ENCODE measurements around the gene FBXL3. TPM values are rescaled to one million over a fixed set of nuclear protein-coding genes. Genes with fewer than 3 reads are reported as not detected.
"Not testable (repeated sequence)": the region's sequence is repeated elsewhere in the genome, so short reads cannot be mapped to it uniquely, and the experiment has no call there.

The FBXL3 gene
- total RNA-seq, 5 donors from 2014 or later (not counting 1 experiment from before 2014, with no cell fraction given) = 58.6 to 89.1 (median 80.0) TPM

DNA sequence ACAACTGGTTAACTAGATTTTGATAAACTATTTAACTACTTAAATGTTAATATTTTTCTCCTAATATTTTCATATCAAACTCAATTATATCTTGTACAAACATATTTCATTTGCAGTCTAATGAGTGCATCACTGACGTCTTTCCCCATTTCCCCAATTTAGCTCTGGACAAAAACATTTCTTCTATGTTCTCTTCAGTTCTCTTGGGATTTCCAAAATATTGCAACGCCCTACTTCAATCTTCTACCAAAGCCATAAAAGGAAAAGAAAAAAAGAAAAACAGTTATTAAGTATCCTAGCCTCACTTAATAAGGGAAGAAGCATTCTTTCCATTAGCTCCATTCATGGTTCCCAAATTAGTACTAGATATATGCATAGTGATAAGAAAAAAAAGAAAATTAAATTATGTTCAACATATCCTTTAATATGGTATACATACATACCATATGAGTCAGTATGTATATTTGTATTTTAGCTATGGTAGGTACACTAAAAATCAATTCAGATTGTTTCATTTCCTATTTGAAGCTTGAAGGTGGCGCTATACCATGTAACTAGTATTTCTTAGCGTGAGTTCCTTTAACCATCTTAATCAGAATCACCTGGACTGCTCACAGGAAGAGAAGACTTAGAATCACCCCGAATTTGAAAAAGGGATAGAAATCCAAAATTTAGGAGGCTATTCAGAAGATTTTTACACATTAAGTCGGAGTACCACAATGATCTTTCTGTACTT is 9.9 kb downstream of the FBXL3 start:
- Histone ChIP-seq H3K27me3 (replicated peaks in 1 of 2; ENCODE audit: control insufficient read depth in 2 of 2, extremely low read depth in 1 of 2, insufficient read depth in 2 of 2, low read length in 1 of 2) (no peaks in the 10 kb centered on the region), H3K4me1 (ENCODE audit: control insufficient read depth in 1 of 2, extremely low read depth in 1 of 2, insufficient read depth in 2 of 2, low read length in 2 of 2) (peaks cover under 1 to 12% of the 10 kb centered on the region in 2 experiments), H3K9me3 (no peaks in the 10 kb centered on the region), H3K27ac (ENCODE audit: low read length) (no peak overlapping the region), H3K36me3 (ENCODE audit: control insufficient read depth in 2 of 2, extremely low read depth in 1 of 2, insufficient read depth in 1 of 2, low read length in 1 of 2) (peaks cover 3 to 67% of the 10 kb centered on the region in 2 donors), H3K4me3 (ENCODE audit: control insufficient read depth in 1 of 2, extremely low read depth in 1 of 2, low read length in 1 of 2) (no peak overlapping the region)
- no peak overlapping the region for H3K4me3 Mint-ChIP-seq
- ChIA-PET POLR2A (interaction anchor here in 1 of 2 donors (0.5 to 2.9 kb wide), 2 partner anchors 24 to 731 kb away, joined by 6 to 11 read pairs; no protein-coding TSS in a partner anchor), CTCF (interaction anchor here (0.6 to 2.0 kb wide), 11 partner anchors 9 to 462 kb away, joined by 3 to 8 read pairs (median 3); partner anchors contain the start of gene FBXL3 (in 1 of the 2))
- ATAC-seq (replicated peaks in 1 of 4) (no peak), DNase-seq (no peak)
- peaks cover 70 to 77% (median 72%) of the 10 kb centered on the region in 3 donors for H3K4me1 Mint-ChIP-seq
- peaks cover 57% of the 10 kb centered on the region for H3K36me3 Mint-ChIP-seq
- H3K9me3 Mint-ChIP-seq = no peaks in the 10 kb centered on the region
- WGBS (ENCODE audit: insufficient coverage) = no CpG with 5 or more reads among the region's 6 CpGs
- H3K27me3 Mint-ChIP-seq = no peaks in the 10 kb centered on the region
- peak overlapping the region; percentile 53 to 77 for H3K27ac Mint-ChIP-seq

- H3K4me3 ChIP-seq (ENCODE audit: control insufficient read depth in 1 of 2, extremely low read depth in 1 of 2, low read length in 1 of 2) = no peak overlapping the region
- Mint-ChIP-seq H3K27me3 (no peaks in the 10 kb centered on the region), H3K9me3 (no peaks in the 10 kb centered on the region), H3K4me1 (peaks cover 65 to 74% (median 66%) of the 10 kb centered on the region in 3 donors), H3K27ac (peak overlapping the region in 1 of 2 donors; percentile 11), H3K36me3 (peaks cover 58% of the 10 kb centered on the region), H3K4me3 (no peak overlapping the region)
- H3K4me1 ChIP-seq (ENCODE audit: control insufficient read depth in 1 of 2, extremely low read depth in 1 of 2, insufficient read depth in 2 of 2, low read length in 2 of 2) = peaks cover 0 to 5% of the 10 kb centered on the region in 2 experiments
- ATAC-seq (replicated peaks in 1 of 4) (no peak), DNase-seq (no peak)
- no peaks in the 10 kb centered on the region for H3K27me3 ChIP-seq (replicated peaks in 1 of 2; ENCODE audit: control insufficient read depth in 2 of 2, extremely low read depth in 1 of 2, insufficient read depth in 2 of 2, low read length in 1 of 2)
- ChIA-PET CTCF (interaction anchor here (0.6 to 2.0 kb wide), 8 partner anchors 9 to 190 kb away, joined by 3 to 8 read pairs (median 4); partner anchors contain the start of gene FBXL3 (in 1 of the 2)), POLR2A (interaction anchor here in 1 of 2 donors (0.5 to 2.9 kb wide), 4 partner anchors 10 to 732 kb away, joined by 3 to 11 read pairs (median 6); no protein-coding TSS in a partner anchor)
- H3K27ac ChIP-seq (ENCODE audit: low read length) = no peak overlapping the region
- no peaks in the 10 kb centered on the region for H3K9me3 ChIP-seq
- peaks cover 6 to 70% of the 10 kb centered on the region in 2 donors for H3K36me3 ChIP-seq (ENCODE audit: control insufficient read depth in 2 of 2, extremely low read depth in 1 of 2, insufficient read depth in 1 of 2, low read length in 1 of 2)
- no CpG with 5 or more reads among the region's 3 CpGs for WGBS (ENCODE audit: insufficient coverage)
These were observed 10.6 kb downstream of the FBXL3 start for GRCh38 chr13:77016251-77016812.

DNA sequence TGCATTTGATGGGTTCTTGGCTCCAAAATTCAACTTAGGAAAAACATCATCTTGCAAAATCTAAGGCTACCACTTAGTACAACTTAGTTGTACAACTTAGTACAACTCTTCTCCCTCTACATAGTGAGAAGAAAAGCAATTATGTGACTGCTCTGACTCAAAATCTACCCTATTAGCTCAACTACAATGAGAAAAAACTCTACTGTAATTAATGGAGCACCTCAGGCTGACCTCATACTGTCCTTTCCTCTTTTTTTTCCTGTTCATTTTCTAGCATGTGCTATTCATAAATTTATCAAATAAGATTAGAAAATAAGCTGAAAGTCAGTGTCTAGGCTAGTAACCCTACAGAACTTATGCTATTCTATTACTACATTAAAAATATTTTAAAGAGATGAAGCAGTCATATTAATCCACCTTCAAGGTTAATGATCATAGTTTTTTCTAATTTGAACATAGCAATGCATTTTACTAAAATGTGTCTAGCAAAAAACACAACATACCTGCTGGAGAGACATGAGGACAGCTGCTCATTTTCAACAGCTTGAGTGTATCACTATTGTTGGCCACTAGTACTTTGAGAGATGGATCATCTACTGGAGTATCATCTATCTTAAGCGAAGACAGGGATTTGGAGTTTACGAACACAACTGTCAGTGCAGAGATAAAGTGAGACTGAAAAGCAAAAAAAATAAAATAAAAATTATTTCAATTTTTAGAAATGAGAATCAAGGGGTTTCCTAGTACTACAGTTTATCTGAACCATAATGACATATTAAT is 11.9 kb downstream of the FBXL3 start:
- Histone ChIP-seq H3K4me1 (ENCODE audit: control insufficient read depth in 1 of 2, extremely low read depth in 1 of 2, insufficient read depth in 2 of 2, low read length in 2 of 2) (peaks cover 0 to 2% of the 10 kb centered on the region in 2 experiments), H3K27me3 (replicated peaks in 1 of 2; ENCODE audit: control insufficient read depth in 2 of 2, extremely low read depth in 1 of 2, insufficient read depth in 2 of 2, low read length in 1 of 2) (no peaks in the 10 kb centered on the region), H3K4me3 (ENCODE audit: control insufficient read depth in 1 of 2, extremely low read depth in 1 of 2, low read length in 1 of 2) (no peak overlapping the region), H3K36me3 (ENCODE audit: control insufficient read depth in 2 of 2, extremely low read depth in 1 of 2, insufficient read depth in 1 of 2, low read length in 1 of 2) (peaks cover 9 to 77% of the 10 kb centered on the region in 2 donors), H3K9me3 (no peaks in the 10 kb centered on the region), H3K27ac (ENCODE audit: low read length) (no peak overlapping the region)
- WGBS (ENCODE audit: insufficient coverage) = no CpG with 5 or more reads among the region's 2 CpGs
- CTCF ChIA-PET = interaction anchor here (0.6 to 1.4 kb wide), 4 partner anchors 11 to 463 kb away, joined by 4 to 6 read pairs (median 6); partner anchors contain the start of gene FBXL3 (in 1 of the 2)
- H3K27ac Mint-ChIP-seq = peak overlapping the region in 1 of 2 donors; percentile 12
- H3K4me3 Mint-ChIP-seq = no peak overlapping the region
- no peaks in the 10 kb centered on the region for H3K27me3 Mint-ChIP-seq
- ATAC-seq (replicated peaks in 1 of 4) = no peak
- DNase-seq = no peak
- H3K9me3 Mint-ChIP-seq = no peaks in the 10 kb centered on the region
- peaks cover 55 to 65% (median 58%) of the 10 kb centered on the region in 3 donors for H3K4me1 Mint-ChIP-seq
- POLR2A ChIA-PET = interaction anchor here (1.0 to 1.1 kb wide), 4 partner anchors 8 to 15 kb away, joined by 3 to 4 read pairs (median 4); partner anchors contain the start of gene FBXL3 (in 1 of the 2)
- H3K36me3 Mint-ChIP-seq = peaks cover 63% of the 10 kb centered on the region

- Mint-ChIP-seq H3K9me3 (no peaks in the 10 kb centered on the region), H3K4me1 (peaks cover 53 to 63% (median 59%) of the 10 kb centered on the region in 3 donors), H3K4me3 (no peak overlapping the region), H3K36me3 (peaks cover 69% of the 10 kb centered on the region), H3K27ac (peak overlapping the region in 1 of 2 donors; percentile 54), H3K27me3 (no peaks in the 10 kb centered on the region)
- H3K9me3 ChIP-seq = no peaks in the 10 kb centered on the region
- no peaks in the 10 kb centered on the region for H3K27me3 ChIP-seq (replicated peaks in 1 of 2; ENCODE audit: control insufficient read depth in 2 of 2, extremely low read depth in 1 of 2, insufficient read depth in 2 of 2, low read length in 1 of 2)
- POLR2A ChIA-PET = interaction anchor here (0.7 to 1.1 kb wide), 4 partner anchors 7 to 21 kb away, joined by 3 to 4 read pairs (median 3); partner anchors contain the start of gene FBXL3 (in 1 of the 2)
- WGBS (ENCODE audit: insufficient coverage) = no CpG with 5 or more reads among the region's 2 CpGs
- H3K27ac ChIP-seq (ENCODE audit: low read length) = no peak overlapping the region
- CTCF ChIA-PET = interaction anchor here (0.6 to 1.4 kb wide), 5 partner anchors 8 to 464 kb away, joined by 3 to 6 read pairs (median 6); no protein-coding TSS in a partner anchor
- H3K36me3 ChIP-seq (ENCODE audit: control insufficient read depth in 2 of 2, extremely low read depth in 1 of 2, insufficient read depth in 1 of 2, low read length in 1 of 2) = peaks cover 9 to 84% of the 10 kb centered on the region in 2 donors
- ATAC-seq (replicated peaks in 1 of 4) (no peak), DNase-seq (no peak)
- peaks cover 0 to 2% of the 10 kb centered on the region in 2 experiments for H3K4me1 ChIP-seq (ENCODE audit: control insufficient read depth in 1 of 2, extremely low read depth in 1 of 2, insufficient read depth in 2 of 2, low read length in 2 of 2)
- H3K4me3 ChIP-seq (ENCODE audit: control insufficient read depth in 1 of 2, extremely low read depth in 1 of 2, low read length in 1 of 2) = no peak overlapping the region
These were observed 13.0 kb downstream of the FBXL3 start for GRCh38 chr13:77013853-77014542.

GRCh38 chr13:77009719-77010118 is 17.2 kb downstream of the FBXL3 start:
- peak overlapping the region in 1 of 2 donors; percentile 44 for H3K27ac Mint-ChIP-seq
- H3K4me1 Mint-ChIP-seq = peaks cover 39 to 56% (median 52%) of the 10 kb centered on the region in 3 donors
- ATAC-seq (replicated peaks in 1 of 4); POLR2A ChIA-PET; H3K27me3 ChIP-seq (replicated peaks in 1 of 2; ENCODE audit: control insufficient read depth in 2 of 2, extremely low read depth in 1 of 2, insufficient read depth in 2 of 2, low read length in 1 of 2); DNase-seq; H3K9me3 ChIP-seq; H3K27ac ChIP-seq (ENCODE audit: low read length); H3K27me3 Mint-ChIP-seq; H3K4me1 ChIP-seq (ENCODE audit: control insufficient read depth in 1 of 2, extremely low read depth in 1 of 2, insufficient read depth in 2 of 2, low read length in 2 of 2); H3K4me3 ChIP-seq (ENCODE audit: control insufficient read depth in 1 of 2, extremely low read depth in 1 of 2, low read length in 1 of 2); H3K9me3 Mint-ChIP-seq: not testable (repeated sequence)
- H3K36me3 ChIP-seq (ENCODE audit: control insufficient read depth in 2 of 2, extremely low read depth in 1 of 2, insufficient read depth in 1 of 2, low read length in 1 of 2) = peaks cover 13 to 69% of the 10 kb centered on the region in 2 donors
- 40% methylated on average over 1 of the region's 5 CpGs for WGBS (ENCODE audit: insufficient coverage)
- CTCF ChIA-PET = interaction anchor here in 1 of 2 donors (1.6 kb wide), 1 partner anchor 8 kb away, joined by 3 read pairs; no protein-coding TSS in a partner anchor
- H3K4me3 Mint-ChIP-seq = peak overlapping the region in 1 of 3 donors; percentile 34
- peaks cover 48% of the 10 kb centered on the region for H3K36me3 Mint-ChIP-seq
